ENCODE results near the gene NPSR1. TPM values are rescaled to one million over a fixed set of nuclear protein-coding genes. Genes with fewer than 3 reads are reported as not detected.

The NPSR1 gene, protein sequence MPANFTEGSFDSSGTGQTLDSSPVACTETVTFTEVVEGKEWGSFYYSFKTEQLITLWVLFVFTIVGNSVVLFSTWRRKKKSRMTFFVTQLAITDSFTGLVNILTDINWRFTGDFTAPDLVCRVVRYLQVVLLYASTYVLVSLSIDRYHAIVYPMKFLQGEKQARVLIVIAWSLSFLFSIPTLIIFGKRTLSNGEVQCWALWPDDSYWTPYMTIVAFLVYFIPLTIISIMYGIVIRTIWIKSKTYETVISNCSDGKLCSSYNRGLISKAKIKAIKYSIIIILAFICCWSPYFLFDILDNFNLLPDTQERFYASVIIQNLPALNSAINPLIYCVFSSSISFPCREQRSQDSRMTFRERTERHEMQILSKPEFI
- not detected for total RNA-seq

DNA sequence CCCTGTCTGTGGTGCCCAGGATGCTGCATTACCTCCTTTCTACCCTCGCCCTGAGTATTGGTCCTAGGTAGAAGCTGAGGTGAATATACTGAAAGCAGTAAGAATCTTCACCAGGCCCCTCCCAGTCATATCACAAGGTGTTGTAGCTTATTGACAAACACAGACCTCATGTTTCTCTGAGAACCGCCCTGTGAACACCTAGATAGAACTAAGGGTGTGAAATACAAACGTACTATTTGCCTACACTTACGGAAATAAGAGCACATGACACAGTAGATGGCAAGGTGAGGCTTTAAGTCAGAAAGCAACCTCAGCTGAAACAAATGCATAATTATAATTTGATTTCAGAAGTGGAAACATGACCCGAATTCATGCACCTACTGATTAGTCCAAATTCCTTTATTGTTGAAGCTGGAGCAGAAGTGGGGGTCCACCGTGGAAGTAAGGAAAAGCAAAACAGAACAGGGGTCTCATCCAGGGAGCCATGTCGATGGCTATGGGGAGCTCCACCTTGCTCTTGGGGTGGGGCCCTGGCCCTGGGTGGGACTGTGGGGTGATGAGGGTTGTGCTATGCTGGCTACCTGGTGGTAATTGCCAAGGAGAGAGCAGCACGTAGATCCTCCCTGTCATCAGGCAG lies at the start of gene NPSR1:
TSS of gene NPSR1 (plus strand) at position 587 of the 637 bp plus-strand sequence. CDS start 195 bp downstream, outside the sequence.

